ENCODE measurements around the gene RBFOX2.

Gene RBFOX2

GRCh38 chr22:35938226-35938625, 90.4 kb downstream of the RBFOX2 start:
- H3K9ac ChIP-seq (ENCODE audit: low read length in 2 of 2): no peak overlapping the region
- no peak overlapping the region for H3K27ac ChIP-seq (ENCODE audit: low read length)
- peaks cover 5 to 8% of the 10 kb centered on the region in 2 donors for H3K36me3 ChIP-seq (ENCODE audit: control insufficient read depth in 2 of 2, insufficient read depth in 2 of 2, low read length in 2 of 2)
- no peak overlapping the region for H3K4me3 ChIP-seq (ENCODE audit: low read length in 2 of 2)
- H3K4me1 ChIP-seq (ENCODE audit: control insufficient read depth, insufficient read depth, low read length): no peaks in the 10 kb centered on the region
- no peaks in the 10 kb centered on the region for H3K9me3 ChIP-seq (ENCODE audit: control insufficient read depth in 2 of 2, low read length in 2 of 2)
- H3K27me3 ChIP-seq (ENCODE audit: control insufficient read depth in 1 of 2, insufficient read depth in 2 of 2, low read length in 2 of 2): no peaks in the 10 kb centered on the region

DNA sequence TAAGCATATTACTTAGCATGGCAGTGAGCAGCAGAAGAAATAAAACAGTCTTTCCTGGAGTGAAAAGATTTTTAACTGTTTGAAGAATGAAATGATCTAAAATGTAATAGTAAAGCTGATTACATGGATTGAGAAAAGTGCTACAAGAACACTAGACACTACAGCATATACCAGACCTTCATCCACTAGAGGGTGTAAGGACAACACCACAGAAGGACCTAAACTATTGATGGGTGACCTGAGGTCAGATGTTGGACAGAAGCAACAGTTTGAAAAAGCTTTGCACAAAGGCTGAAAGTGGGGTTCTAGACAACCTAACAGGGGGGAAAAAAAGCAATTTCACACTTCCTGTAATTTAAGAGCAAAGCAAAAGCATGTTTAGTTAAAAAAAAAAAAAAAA, 97.7 kb downstream of the RBFOX2 start:
- Histone ChIP-seq H3K4me3 (ENCODE audit: low read length in 2 of 2) (no peak overlapping the region), H3K36me3 (ENCODE audit: control insufficient read depth in 2 of 2, insufficient read depth in 2 of 2, low read length in 2 of 2) (peaks cover 3 to 8% of the 10 kb centered on the region in 2 donors), H3K9ac (ENCODE audit: low read length in 2 of 2) (no peak overlapping the region), H3K9me3 (ENCODE audit: control insufficient read depth in 2 of 2, low read length in 2 of 2) (no peaks in the 10 kb centered on the region), H3K27ac (ENCODE audit: low read length) (no peak overlapping the region), H3K27me3 (ENCODE audit: control insufficient read depth in 1 of 2, insufficient read depth in 2 of 2, low read length in 2 of 2) (no peaks in the 10 kb centered on the region), H3K4me1 (ENCODE audit: control insufficient read depth, insufficient read depth, low read length) (no peaks in the 10 kb centered on the region)

DNA sequence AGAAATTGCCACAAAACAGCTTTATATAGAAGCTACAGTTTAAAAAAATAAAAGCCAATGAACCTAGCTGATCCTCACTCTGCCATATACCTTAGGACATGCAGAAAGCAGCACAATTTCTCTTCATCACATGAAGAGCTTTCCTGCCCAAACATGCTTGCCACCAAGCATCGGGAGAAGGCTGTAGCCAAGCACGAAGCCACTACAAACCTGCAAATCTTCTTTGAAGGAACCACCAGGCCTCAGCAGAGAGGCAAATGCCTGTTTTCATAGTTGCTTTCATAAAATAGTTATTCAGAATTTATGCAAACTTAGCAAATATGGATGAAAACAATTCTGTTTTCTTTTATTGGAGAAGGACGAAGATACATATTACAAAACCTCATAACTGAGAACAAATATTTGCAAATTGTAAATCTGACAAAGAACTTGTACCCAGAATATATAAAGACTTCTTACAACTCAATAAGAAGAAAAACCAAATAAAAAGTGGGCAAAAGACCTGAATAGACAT, 100.3 kb downstream of the RBFOX2 start:
- H3K9ac ChIP-seq (ENCODE audit: low read length in 2 of 2): no peak overlapping the region
- no peak overlapping the region for H3K4me3 ChIP-seq (ENCODE audit: low read length in 2 of 2)
- H3K27ac ChIP-seq (ENCODE audit: low read length): no peak overlapping the region
- H3K27me3 ChIP-seq (ENCODE audit: control insufficient read depth in 1 of 2, insufficient read depth in 2 of 2, low read length in 2 of 2): no peaks in the 10 kb centered on the region
- no peaks in the 10 kb centered on the region for H3K36me3 ChIP-seq (ENCODE audit: control insufficient read depth in 2 of 2, insufficient read depth in 2 of 2, low read length in 2 of 2)
- H3K4me1 ChIP-seq (ENCODE audit: control insufficient read depth, insufficient read depth, low read length): no peaks in the 10 kb centered on the region
- H3K9me3 ChIP-seq (ENCODE audit: control insufficient read depth in 2 of 2, low read length in 2 of 2): no peaks in the 10 kb centered on the region

- Histone ChIP-seq H3K9me3 (ENCODE audit: control insufficient read depth in 2 of 2, low read length in 2 of 2) (no peaks in the 10 kb centered on the region), H3K27me3 (ENCODE audit: control insufficient read depth in 1 of 2, insufficient read depth in 2 of 2, low read length in 2 of 2) (no peaks in the 10 kb centered on the region), H3K9ac (ENCODE audit: low read length in 2 of 2) (no peak overlapping the region), H3K4me3 (ENCODE audit: low read length in 2 of 2) (no peak overlapping the region), H3K36me3 (ENCODE audit: control insufficient read depth in 2 of 2, insufficient read depth in 2 of 2, low read length in 2 of 2) (no peaks in the 10 kb centered on the region), H3K4me1 (ENCODE audit: control insufficient read depth, insufficient read depth, low read length) (peaks cover 32% of the 10 kb centered on the region), H3K27ac (ENCODE audit: low read length) (no peak overlapping the region)
Measured at GRCh38 chr22:35923026-35923425, 105.6 kb downstream of the RBFOX2 start.

- no peaks in the 10 kb centered on the region for H3K9me3 ChIP-seq (ENCODE audit: control insufficient read depth in 2 of 2, low read length in 2 of 2)
- H3K4me3 ChIP-seq (ENCODE audit: low read length in 2 of 2): no peak overlapping the region
- peaks cover 38% of the 10 kb centered on the region for H3K4me1 ChIP-seq (ENCODE audit: control insufficient read depth, insufficient read depth, low read length)
- H3K36me3 ChIP-seq (ENCODE audit: control insufficient read depth in 2 of 2, insufficient read depth in 2 of 2, low read length in 2 of 2): no peaks in the 10 kb centered on the region
- no peak overlapping the region for H3K9ac ChIP-seq (ENCODE audit: low read length in 2 of 2)
- H3K27ac ChIP-seq (ENCODE audit: low read length): no peak overlapping the region
- H3K27me3 ChIP-seq (ENCODE audit: control insufficient read depth in 1 of 2, insufficient read depth in 2 of 2, low read length in 2 of 2): no peaks in the 10 kb centered on the region
Measured at GRCh38 chr22:35921777-35922176, 106.8 kb downstream of the RBFOX2 start.

DNA sequence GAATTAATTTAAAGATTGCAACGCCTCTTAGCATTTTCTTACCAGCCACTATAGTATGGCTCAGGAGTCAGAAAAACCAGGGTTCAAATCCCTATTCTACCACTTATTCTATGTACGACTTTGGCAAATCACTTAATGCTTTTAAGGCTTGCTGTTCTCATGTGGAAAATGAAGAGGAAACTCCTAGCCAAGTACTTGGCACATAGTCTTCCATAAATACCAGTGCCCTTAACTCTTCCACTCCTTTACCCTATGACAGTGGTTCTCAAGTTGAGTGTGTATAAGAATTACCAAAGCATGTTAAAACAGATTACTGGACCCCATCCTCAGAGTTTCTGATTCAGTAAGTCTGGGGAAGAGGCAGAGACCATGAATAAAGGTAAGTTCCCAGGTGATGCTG, 107.6 kb downstream of the RBFOX2 start:
- H3K27me3 ChIP-seq (ENCODE audit: control insufficient read depth in 1 of 2, insufficient read depth in 2 of 2, low read length in 2 of 2): no peaks in the 10 kb centered on the region
- H3K4me3 ChIP-seq (ENCODE audit: low read length in 2 of 2): no peak overlapping the region
- no peak overlapping the region for H3K9ac ChIP-seq (ENCODE audit: low read length in 2 of 2)
- no peaks in the 10 kb centered on the region for H3K9me3 ChIP-seq (ENCODE audit: control insufficient read depth in 2 of 2, low read length in 2 of 2)
- H3K4me1 ChIP-seq (ENCODE audit: control insufficient read depth, insufficient read depth, low read length): peaks cover 42% of the 10 kb centered on the region
- no peaks in the 10 kb centered on the region for H3K36me3 ChIP-seq (ENCODE audit: control insufficient read depth in 2 of 2, insufficient read depth in 2 of 2, low read length in 2 of 2)
- H3K27ac ChIP-seq (ENCODE audit: low read length): no peak overlapping the region

GRCh38 chr22:35919002-35919542, 109.6 kb downstream of the RBFOX2 start:
- Histone ChIP-seq H3K4me1 (ENCODE audit: control insufficient read depth, insufficient read depth, low read length) (peaks cover 59% of the 10 kb centered on the region), H3K27me3 (ENCODE audit: control insufficient read depth in 1 of 2, insufficient read depth in 2 of 2, low read length in 2 of 2) (no peaks in the 10 kb centered on the region), H3K27ac (ENCODE audit: low read length) (no peak overlapping the region), H3K4me3 (ENCODE audit: low read length in 2 of 2) (no peak overlapping the region), H3K9me3 (ENCODE audit: control insufficient read depth in 2 of 2, low read length in 2 of 2) (no peaks in the 10 kb centered on the region), H3K36me3 (ENCODE audit: control insufficient read depth in 2 of 2, insufficient read depth in 2 of 2, low read length in 2 of 2) (no peaks in the 10 kb centered on the region), H3K9ac (ENCODE audit: low read length in 2 of 2) (no peak overlapping the region)

- H3K4me3 ChIP-seq (ENCODE audit: low read length in 2 of 2): peak overlapping the region in 1 of 2 donors; percentile 40
- peaks cover 64% of the 10 kb centered on the region for H3K4me1 ChIP-seq (ENCODE audit: control insufficient read depth, insufficient read depth, low read length)
- H3K9me3 ChIP-seq (ENCODE audit: control insufficient read depth in 2 of 2, low read length in 2 of 2): no peaks in the 10 kb centered on the region
- H3K9ac ChIP-seq (ENCODE audit: low read length in 2 of 2): no peak overlapping the region
- no peaks in the 10 kb centered on the region for H3K36me3 ChIP-seq (ENCODE audit: control insufficient read depth in 2 of 2, insufficient read depth in 2 of 2, low read length in 2 of 2)
- H3K27me3 ChIP-seq (ENCODE audit: control insufficient read depth in 1 of 2, insufficient read depth in 2 of 2, low read length in 2 of 2): no peaks in the 10 kb centered on the region
- H3K27ac ChIP-seq (ENCODE audit: low read length): peak overlapping the region; percentile 18
Measured at GRCh38 chr22:35918456-35918855, 110.2 kb downstream of the RBFOX2 start.

DNA sequence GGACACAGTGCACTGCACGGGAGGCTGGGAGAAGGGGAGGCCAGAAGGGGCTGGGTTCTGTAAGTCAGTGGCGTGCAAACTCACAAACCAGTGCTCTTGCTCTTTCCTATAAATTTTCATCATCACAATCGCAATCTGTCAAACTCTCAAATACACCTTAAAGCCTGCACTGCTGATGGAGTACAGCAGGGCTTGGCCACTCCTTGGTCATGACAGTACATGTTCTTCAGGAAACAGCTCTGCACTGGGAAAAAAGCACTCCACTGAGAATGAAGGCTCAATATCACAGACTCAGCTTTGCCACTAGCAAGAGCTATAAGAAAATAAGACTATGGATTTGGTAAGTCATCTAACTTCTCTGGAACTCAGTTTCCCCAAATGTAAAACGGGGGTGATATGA, 111.0 kb downstream of the RBFOX2 start:
- Histone ChIP-seq H3K36me3 (ENCODE audit: control insufficient read depth in 2 of 2, insufficient read depth in 2 of 2, low read length in 2 of 2) (no peaks in the 10 kb centered on the region), H3K4me3 (ENCODE audit: low read length in 2 of 2) (no peak overlapping the region), H3K27ac (ENCODE audit: low read length) (no peak overlapping the region), H3K4me1 (ENCODE audit: control insufficient read depth, insufficient read depth, low read length) (peaks cover 60% of the 10 kb centered on the region), H3K27me3 (ENCODE audit: control insufficient read depth in 1 of 2, insufficient read depth in 2 of 2, low read length in 2 of 2) (no peaks in the 10 kb centered on the region), H3K9ac (ENCODE audit: low read length in 2 of 2) (no peak overlapping the region), H3K9me3 (ENCODE audit: control insufficient read depth in 2 of 2, low read length in 2 of 2) (no peaks in the 10 kb centered on the region)

- Histone ChIP-seq H3K27ac (ENCODE audit: low read length) (peak overlapping the region; percentile 68), H3K4me3 (ENCODE audit: low read length in 2 of 2) (peak overlapping the region; percentile 58 to 75), H3K4me1 (ENCODE audit: control insufficient read depth, insufficient read depth, low read length) (peaks cover 46% of the 10 kb centered on the region), H3K9ac (ENCODE audit: low read length in 2 of 2) (peak overlapping the region; percentile 37 to 49), H3K36me3 (ENCODE audit: control insufficient read depth in 2 of 2, insufficient read depth in 2 of 2, low read length in 2 of 2) (no peaks in the 10 kb centered on the region), H3K9me3 (ENCODE audit: control insufficient read depth in 2 of 2, low read length in 2 of 2) (no peaks in the 10 kb centered on the region), H3K27me3 (ENCODE audit: control insufficient read depth in 1 of 2, insufficient read depth in 2 of 2, low read length in 2 of 2) (no peaks in the 10 kb centered on the region)
Measured at GRCh38 chr22:35915477-35916013, 113.1 kb downstream of the RBFOX2 start.

- Histone ChIP-seq H3K27ac (ENCODE audit: low read length) (peak overlapping the region; percentile 68), H3K4me1 (ENCODE audit: control insufficient read depth, insufficient read depth, low read length) (peaks cover 51% of the 10 kb centered on the region), H3K27me3 (ENCODE audit: control insufficient read depth in 1 of 2, insufficient read depth in 2 of 2, low read length in 2 of 2) (no peaks in the 10 kb centered on the region), H3K36me3 (ENCODE audit: control insufficient read depth in 2 of 2, insufficient read depth in 2 of 2, low read length in 2 of 2) (no peaks in the 10 kb centered on the region), H3K4me3 (ENCODE audit: low read length in 2 of 2) (peak overlapping the region; percentile 58 to 75), H3K9ac (ENCODE audit: low read length in 2 of 2) (peak overlapping the region; percentile 49 to 73), H3K9me3 (ENCODE audit: control insufficient read depth in 2 of 2, low read length in 2 of 2) (no peaks in the 10 kb centered on the region)
Measured at GRCh38 chr22:35914665-35915476, 113.8 kb downstream of the RBFOX2 start.

Data from stomach smooth muscle (tissue), 2 donors.